HG03135 (cell line): ENCODE results near the gene GAD2.
A peak's percentile ranks its signal among the peaks of the same experiment; 100 is the strongest.
"Not testable (repeated sequence)": the region's sequence is repeated elsewhere in the genome, so short reads cannot be mapped to it uniquely, and the experiment has no call there.

Experiments
- ATAC-seq: cut with Tn5 transposase; IDR thresholded peaks from one replicate; pipeline ENCODE4 v1.9.1; 2021; ENCODE audit warnings: mild to moderate bottlenecking, moderate library complexity; ENCODE audit not compliant: unreplicated experiment

The GAD2 gene

GRCh38 chr10:26311383-26311940 is 94.9 kb downstream of the GAD2 start:
- no peak for ATAC-seq

- ATAC-seq, result no peak
Measured at GRCh38 chr10:26314265-26315013, 97.9 kb downstream of the GAD2 start.

DNA sequence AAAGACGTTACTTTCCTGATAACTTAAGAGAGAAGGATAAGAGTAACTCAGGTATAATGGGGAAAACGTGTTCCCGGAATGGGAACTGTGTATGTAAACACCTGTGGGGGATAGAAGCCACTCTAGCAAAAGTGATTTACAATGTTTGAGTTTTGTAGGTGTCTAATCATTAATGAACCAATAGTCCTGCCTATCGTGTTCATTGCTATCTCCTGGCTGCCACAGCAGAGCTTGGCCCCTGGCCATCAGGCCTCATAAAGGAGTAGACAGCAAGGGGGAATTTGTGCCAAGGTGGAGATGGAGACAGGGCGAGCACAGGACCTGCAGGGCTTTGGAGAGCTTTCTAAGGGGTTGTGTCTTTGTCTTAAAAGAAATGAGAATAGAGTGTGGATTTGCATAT is 102.1 kb downstream of the GAD2 start:
- no peak for ATAC-seq

DNA sequence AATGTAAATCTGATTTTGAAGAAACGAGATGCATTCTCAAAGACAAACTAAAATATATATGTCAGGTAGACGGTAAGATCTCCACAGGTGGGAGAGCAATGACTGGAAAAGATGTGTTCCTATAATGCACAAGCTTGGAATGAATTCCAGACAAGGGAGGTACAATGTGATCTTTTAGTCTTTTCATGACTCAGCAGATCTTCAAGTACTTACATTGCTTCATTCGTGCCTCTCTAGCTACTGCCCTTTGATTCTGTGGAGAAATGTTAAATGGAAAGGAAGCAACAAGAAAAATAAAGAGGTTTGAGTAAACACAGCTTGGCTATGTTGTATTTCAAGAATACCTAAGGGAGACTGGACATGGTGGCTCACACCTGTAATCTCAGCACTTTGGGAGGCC is 106.6 kb downstream of the GAD2 start:
- ATAC-seq, result no peak

GRCh38 chr10:26326851-26327250 is 110.3 kb downstream of the GAD2 start:
- ATAC-seq, result no peak

DNA sequence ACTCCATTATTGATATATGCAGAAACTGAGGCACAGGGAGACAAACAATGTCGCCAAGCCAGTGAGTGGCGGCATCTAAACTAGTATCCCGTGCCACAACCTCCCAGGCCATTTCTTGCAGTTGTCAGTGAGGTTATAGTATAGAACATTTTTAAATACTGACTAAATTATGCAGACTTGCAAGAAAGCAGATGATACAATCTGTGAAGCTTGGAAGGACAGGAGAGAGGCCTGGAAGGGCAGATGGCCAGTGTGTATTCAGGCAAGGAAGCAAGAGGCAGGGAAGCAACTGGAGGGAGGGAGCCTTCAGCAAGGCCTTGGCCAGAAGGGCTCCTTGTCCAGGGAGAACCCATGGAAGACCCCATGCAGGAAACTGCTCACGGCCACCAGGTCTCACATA is 111.2 kb downstream of the GAD2 start:
- ATAC-seq, result no peak

GRCh38 chr10:26331371-26331770 is 114.8 kb downstream of the GAD2 start:
- ATAC-seq, result no peak

DNA sequence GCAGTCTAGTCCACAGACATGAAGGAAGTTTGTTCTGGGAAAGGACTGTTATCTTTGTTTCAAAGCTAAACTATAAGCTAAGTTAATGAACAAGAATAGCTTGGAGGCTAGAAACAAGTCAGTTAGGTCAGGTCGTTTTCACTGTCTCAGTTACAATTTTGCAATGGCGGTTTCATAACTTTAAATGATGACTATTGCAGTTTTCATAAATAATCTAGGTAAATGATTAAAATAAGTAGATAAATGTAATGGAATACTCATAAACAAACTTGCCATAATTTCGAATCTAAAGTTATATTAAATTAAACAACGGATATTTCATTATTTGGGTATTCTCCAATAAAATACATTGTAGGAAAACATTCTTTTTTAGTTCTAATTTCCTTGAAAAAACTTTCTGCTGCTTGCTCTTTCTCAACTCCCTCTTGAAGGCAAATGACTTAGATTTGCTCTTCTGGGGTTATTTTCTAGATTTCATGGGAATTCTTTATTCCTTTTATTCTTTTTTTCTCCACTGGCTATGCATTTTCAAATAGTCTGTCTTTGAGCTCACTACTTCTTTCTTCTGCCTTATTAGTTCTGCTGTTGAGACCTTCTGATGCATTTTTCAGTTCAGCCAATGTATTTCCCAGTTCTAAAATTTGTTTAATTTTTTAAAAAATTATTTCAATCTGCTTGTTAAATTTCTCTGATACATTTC is 117.8 kb downstream of the GAD2 start:
- ATAC-seq, result no peak

DNA sequence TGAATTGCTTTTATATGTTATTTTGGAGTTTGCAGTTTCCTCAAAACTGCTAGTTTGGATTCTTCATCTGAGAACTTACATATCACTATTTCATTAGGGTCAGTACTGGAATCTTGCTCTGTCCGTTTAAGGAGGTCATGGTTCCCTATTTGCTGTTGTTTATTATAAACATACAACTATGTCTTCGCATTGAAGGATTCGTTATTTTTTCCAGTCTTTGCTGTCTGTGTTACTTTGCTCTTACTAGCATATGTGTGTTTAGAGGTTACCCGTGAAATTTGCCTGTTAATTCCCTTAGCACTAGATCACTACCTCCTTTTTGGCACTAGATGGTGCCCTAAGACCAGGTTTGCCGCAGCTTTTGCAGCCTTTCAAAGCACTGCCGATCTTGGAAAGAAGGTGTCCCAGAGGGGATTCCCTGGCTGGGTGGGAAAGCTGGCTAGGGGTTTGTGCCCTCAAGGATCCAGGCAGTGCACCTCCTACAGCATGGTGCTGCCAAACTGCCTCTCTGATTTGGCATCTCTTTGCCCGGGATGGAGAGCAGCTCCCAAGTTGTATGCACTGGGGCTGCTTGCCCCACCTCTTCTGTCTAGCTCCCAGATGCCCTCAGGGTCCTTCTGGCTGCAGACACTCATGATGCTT is 118.5 kb downstream of the GAD2 start:
- ATAC-seq, result peak; percentile 82

- peak; percentile 61 for ATAC-seq
Measured at GRCh38 chr10:26335574-26336093, 119.1 kb downstream of the GAD2 start.

DNA sequence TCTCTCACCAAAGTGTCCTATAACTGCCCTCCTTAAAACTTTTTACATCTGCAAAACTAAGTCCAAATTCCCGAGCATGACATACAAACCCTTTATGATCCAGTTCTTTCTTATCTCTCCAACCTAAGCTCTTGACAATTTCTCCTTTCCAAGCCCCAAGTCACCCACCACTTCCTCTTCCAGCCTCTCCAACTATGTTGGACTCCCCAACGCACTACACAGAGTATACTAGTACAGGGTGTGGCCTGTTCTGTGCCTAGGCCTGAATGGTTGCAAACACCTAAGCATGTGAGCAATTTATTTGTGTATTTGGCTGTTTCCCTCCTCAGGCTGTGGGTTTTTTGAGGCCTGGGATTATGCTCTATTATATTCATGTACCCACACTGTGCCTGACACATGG is 120.4 kb downstream of the GAD2 start:
- ATAC-seq, result no peak

DNA sequence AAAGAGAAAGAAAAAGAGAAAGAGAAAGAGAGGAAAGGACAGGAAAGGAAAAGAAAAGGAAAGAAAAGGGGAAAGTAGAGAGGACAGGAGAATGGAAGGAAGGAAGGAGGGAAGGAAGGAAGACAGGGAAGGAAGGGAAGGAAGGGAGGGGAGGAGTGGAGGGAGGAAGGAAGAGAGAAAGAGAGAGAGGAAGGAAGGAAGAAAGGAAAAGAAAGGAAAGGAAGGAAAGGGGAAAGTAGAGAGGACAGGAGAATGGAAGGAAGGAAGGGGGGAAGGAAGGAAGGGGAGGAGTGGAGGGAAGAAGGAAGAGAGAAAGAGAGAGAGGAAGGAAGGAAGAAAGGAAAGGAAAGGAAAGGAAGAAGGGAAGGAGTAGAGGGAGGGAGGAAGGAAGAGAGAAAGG is 125.1 kb downstream of the GAD2 start:
- ATAC-seq, result no peak

DNA sequence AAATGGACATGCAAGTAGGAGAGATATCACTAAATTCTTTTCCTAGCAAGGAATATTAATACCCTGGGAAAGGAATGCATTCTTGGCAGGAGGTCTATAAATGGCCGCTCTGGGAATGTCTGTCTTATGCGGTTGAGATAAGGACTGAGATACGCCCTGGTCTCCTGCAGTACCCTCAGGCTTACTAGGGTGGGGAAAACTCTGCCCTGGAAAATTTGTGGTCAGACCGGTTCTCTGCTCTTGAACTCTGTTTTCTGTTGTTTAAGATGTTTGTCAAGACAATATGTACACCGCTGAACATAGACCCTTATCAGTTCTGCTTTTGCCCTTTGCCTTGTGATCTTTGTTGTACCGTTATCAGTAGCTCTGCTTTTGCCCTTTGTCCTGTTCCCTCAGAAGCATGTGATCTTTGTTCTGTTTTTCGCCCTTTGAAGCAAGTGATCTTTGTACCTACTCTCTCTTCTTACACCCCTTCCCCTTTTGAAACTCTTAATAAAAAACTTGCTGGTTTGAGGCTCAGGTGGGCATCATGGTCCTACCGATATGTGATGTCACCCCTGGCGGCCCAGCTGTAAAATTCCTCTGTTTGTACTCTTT is 132.3 kb downstream of the GAD2 start:
- not testable (repeated sequence) for ATAC-seq
